NCI-H2107 (cell line): ENCODE data around the gene IL1RL1.

ENCODE experiments used
- DNase-seq: peaks from one replicate; lab custom pipeline; 2025; lab: John Stamatoyannopoulos, UW

The IL1RL1 gene

DNA sequence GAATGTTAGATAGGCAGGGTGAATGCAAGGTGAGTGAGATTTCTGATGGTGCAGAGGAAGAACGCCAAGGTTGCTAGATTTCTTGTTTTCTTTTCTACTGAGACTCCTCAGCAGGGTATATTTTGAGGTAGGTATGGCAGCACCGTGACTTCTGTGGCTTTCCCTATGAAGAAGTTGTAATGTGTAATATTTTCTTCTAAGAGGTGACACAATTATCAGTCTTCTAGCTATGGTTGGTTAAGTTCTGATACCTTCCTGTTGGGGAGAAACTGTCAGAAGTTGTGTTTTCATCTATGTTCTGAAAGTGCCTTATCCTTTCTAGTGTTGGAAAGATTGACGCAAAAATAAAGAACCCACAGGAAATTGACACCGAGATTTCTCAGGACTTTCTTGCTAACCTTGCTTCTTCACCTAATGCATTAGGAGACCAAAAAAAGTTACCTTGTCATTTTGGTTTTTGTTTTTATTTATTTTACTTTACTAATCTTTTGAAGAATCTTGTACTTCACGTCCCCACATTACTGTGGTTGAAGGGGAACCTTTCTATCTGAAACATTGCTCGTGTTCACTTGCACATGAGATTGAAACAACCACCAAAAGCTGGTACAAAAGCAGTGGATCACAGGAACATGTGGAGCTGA lies 56.1 kb downstream of the IL1RL1 start:
- DNase-seq, result no peak

DNA sequence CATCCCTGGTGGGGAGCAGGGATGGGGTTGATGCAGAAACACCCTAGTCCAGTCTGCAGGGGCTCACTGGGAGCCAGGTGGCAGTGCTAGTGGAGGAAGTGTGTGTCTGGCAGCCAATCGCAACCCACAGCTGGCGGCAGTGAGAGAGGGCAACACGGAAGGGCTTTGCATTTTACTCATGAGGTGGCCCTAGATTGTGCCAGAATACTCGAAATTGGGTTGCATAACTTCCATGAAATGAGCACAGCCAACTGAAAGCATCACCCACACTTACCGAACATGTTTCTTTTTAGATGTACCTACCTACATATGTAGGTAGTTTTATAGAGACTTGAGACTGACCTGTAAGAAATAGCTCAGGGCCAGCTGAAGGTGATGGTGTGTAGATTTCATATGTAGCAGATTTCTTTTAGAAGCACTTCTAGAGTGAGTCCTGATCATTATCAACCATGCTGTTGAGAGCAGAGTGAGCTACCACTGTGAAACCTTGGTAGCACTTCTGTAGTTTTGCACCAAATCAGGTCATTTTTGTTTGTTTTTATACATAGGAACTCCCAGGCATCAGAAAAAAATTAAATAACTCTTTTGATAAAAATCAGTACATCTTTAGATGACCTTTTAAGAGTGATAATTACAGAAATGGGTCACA lies 57.2 kb downstream of the IL1RL1 start:
- DNase-seq, result no peak

DNA sequence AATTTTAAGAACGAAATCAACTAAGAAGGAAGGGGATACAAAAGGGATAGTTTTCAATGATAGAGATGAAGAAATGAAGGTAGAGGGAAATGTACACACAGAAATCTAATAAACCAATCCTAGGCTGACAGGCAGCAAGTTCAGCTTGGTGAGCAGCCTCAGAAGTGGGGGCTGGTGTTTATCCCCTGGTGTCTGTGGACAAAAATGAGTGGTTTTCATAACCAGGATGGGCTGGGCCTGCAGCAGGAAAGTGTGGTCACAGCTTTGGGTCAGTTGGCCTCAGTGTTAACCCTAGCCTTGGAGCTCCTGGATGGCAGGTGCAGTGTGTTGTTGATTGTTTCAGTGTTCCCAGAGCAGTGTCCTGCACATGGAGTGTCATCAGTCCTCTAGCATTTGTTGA lies 58.5 kb downstream of the IL1RL1 start:
- no peak for DNase-seq

DNA sequence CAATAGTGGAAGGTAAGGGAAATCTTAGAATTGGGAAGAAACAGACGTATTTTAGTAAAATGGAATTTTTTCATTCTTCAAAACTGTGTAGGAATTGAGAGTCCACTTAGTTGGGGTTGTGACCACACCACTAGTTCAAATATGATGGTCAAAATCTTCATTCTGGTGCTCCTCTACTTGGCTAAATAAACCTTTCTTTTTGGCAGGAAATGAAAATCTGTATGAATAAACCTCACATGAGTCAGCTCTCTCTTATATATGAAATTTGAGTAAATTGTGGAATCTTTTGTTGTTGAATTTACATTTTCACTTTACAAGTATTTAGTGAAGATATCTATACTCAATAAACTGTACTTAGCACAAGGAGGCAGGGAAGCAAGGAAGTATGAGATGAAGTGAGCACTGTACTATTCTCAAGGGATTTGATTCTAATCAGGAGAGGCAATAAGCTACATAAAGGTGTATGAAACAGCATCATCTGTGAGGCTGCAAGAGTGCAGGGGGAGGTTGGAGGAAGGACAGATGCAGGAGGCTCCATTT lies 64.8 kb downstream of the IL1RL1 start:
- no peak for DNase-seq

DNA sequence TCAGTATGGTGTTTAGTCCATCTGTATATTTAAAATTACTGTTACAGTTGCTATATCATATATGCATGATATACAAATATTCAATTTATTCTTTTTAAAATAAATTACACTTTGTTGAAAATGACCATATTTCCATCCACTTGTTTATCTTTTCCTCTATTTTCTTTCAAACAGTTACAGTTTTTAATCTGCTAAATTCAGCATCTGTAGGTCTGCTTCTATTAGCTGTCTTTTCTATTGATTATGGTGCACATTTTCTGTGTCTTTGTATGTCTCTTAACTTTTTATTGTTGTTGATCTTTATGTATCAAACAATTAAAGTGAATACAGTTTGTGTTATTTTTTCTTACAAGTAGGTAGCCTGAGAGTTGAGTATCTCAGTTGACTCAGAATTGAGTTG lies 72.4 kb downstream of the IL1RL1 start:
- no peak for DNase-seq

DNA sequence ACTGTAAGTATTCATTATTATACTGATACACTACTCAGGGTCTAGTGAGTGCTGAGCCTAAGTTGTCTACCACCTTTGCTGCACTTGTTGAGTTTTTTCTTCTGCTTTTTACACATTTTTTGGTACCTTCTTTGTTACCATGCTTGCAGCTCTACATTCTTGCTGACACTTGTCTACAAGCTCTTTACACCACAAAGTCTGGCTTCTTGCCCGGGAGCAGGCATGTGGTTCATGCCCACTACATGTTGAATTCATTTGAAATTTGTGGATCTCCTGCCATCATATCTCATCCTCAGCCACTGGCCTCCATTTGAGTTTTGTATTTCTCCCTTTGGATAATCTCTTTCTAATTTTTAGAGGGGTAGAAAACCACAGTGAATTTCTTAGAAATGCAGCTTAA lies 74.2 kb downstream of the IL1RL1 start:
- DNase-seq, result no peak

DNA sequence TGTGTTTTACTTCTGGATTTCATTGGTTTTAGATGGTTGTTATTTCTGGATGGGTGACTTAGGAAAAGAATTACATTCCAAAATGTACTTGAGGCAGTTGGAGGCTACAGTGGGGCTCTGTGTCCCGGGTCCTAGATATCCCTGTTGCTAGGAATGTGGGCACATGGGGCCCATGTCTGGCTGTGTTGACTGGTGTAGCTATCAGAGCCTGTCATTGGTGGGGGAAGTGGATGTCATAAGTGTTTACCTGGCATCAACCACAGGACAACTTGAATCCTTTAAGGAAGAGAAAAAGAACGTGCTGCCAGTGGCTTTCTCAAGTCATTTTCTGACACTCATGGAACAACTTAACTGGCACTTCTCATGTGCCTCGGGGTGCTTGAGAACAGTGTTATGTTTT lies 74.6 kb downstream of the IL1RL1 start:
- DNase-seq, result no peak

DNA sequence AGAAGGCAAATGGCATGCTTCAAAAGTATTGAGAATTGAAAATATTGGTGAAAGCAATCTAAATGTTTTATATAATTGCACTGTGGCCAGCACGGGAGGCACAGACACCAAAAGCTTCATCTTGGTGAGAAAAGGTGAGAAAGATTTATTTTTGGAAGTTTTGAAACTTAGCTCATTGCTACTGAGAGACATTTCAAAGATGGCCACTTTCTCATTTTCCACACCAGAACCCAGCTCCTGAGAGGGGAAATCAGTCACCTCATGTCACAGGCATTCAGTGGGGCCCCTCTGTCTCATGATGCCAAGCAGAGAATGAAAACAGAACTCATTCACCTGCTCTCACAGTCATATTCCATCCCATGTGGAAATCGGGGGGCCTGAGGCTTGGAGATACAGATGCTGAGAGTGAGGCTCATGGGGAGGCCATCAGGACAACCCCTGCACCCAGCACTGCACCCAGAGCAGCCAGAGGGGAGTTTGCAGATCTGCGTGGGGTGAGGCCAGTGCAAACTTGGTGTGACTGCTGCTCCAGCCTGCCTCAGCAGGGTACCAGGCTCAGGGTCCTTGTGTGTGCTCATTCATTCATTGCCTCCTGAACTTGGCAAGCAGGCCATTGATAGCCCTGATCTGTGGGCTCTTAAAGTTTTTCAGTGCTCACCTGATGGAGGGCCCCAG lies 75.6 kb downstream of the IL1RL1 start:
- no peak for DNase-seq

DNA sequence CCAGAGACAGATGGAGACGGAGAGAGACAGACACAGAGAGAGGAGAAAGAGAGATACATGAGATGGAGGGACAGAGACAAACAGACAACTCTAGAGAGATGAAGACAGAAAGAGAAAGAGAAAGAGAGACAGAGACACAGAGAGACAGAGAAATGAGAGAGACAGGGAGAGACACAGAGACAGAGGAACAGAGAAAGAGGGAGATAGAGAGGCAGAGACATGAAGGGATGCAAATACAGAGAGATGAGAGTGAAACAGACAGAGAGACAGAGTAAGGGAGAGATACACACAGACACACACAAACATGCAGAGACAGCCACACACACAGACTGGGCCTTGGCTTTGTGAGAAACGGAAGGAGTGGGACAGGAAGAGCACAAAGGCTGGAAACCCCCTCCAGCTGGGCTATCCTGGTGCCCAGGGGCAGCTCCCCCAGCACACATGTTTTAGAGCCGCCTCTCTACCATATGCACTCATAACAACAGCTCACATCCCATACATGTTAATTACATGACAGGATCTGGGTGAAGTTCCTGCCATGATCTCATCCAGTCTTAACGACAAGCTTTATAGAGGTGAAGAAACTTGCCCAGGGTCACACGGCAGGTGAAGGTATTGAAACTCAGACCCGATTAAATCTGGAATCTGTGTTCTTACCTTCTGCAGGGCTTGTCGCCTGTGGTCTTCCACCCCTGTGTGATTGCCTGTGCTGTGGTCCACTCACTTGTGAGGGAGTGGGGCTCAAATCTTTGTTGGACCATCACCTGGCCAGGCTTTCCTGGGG lies 76.6 kb downstream of the IL1RL1 start:
- DNase-seq, result no peak

DNA sequence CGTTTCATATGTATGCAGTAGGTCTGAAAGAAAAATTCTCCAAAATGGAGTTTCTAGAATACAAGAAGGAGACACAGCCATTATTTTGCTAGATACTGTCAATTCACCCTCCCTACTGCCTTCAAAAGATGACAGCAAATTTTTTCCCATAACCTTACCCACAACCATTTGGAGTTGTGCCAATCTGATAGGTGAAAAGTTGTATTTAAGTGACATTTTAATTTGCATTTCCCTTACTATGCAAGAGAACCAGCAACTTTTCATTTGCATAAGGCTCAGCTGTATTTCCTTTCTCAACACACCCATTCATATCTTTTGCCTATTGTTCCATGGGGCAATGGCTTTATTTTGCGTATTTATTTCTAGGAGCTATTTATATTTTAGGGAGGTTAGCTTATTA lies 80.2 kb downstream of the IL1RL1 start:
- DNase-seq, result no peak

DNA sequence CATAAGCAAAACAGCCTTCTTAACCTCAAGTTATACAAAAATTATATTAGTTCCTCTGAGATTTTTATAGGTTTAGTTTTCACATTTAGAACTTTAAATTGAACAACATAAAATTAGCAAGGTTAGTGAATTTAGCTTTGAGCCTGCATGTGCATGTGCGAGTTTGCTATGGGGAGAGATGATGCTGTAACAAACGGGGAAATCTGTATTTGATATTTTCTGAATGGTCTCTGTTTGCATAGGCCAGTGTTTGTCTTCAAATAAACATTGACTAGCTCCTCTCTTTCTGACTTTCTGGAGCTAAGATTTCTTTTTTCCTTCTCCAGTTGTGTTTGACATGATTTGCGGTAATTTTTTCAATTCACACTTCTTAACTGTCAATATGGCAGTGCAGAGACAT lies 80.7 kb downstream of the IL1RL1 start:
- DNase-seq, result no peak

DNA sequence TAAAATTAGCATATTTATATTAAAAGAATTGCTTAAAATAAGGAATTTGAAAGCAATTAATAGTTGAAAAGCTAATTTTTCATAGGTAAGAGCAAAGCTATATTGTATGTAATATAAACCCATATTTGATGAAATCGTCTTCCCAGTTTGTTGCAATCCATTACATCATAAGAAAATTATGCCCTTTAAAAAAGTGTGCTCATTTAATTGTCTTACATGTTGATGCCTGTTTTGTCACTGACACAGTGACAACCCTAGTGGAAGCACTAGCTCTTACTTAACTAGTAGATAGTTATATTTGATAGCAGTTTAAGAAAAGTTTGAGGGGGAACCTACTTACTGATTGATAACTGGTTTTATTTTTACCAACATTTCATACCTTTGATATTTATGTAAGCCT lies 81.6 kb downstream of the IL1RL1 start:
- DNase-seq, result no peak

DNA sequence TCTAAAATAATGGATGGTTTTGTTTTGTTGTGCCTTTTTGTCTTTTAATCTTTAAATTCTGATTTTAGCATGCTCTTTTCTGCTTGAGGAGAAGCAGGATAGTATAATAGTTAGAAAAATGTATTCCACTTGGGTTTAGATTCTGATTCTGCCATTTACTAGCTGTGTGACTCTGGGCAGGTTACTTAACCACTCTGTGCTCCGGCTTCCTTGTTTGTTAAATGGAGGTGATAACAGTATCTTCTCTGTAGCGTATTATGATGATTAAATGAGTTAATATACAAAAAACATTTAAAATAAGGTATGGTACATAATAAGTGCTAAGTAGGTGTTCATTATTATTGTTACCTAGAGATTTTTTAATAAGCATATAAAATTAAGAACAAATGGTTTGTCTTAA lies 84.6 kb downstream of the IL1RL1 start:
- DNase-seq, result no peak

DNA sequence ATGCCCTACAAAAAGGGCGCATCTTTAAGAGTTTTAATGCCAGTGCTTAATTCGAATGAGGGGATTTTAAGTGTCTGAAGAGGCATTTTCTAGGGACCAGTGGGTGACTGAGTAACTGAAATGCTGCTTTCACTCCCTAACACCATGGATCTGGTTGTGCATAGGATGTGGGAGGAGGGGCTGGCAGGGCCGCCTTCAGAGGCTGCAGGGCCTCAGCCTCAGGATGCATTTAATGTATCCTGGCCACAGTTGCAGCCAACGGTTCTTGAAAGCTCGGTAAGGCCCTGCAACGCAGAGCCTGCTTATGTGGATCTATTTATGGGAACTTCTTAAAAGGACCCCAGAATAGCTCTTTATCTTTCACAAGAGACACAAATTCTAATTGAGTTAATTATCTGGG lies 85.8 kb downstream of the IL1RL1 start:
- DNase-seq, result no peak

DNA sequence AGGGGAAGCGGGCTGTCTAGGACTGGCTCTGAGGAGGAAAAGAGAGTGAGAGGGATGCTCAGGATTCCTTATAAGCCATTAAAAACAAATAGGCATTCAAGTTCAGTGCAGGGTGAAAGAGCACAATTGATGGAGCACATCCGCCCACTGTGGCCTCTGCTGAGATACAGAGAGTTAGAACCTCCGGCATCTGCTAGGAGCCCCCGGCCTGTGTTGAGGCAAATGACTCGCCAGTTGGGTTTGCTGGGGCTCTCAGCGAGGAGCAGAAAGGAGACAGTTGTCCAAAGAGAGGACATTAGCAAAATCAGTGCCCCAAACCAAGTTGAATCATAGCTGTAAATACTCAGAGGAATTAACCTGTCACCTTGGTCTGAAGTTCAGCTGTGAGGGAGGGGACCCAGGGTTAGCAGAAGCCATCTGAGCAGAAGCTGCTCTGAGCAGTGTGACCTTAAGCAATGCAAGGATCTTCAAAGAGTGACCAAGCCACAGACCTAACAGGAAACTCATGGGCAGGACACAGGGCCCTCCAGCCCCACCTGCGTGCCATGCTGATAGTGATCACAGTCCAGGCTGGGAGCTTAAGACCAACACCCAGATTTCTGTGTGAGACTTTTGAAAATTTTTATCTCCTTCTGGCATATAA lies 88.3 kb downstream of the IL1RL1 start:
- no peak for DNase-seq

DNA sequence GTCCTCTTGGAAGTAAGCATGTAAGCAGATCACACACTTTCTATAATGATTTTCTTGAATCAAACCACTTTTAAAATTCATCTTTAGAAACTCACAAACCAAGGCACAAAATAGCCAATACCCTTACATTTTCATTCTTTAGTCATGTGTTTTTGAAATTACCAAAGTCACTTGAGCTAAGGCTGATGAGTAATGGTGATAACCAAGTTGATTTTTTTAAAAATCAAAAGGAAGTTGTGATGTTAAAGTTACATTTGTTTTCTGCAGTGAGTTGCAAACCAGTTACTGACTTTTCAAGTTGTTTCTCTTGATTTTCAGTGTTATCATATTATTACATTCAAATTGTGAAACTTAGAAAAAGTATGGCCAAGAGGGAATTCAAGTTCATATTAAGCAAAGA lies 90.1 kb downstream of the IL1RL1 start:
- DNase-seq, result no peak
